HepG2 (cell line): ENCODE data around the gene ZFP62. TPM values are rescaled to one million over a fixed set of nuclear protein-coding genes. Genes with fewer than 3 reads are reported as not detected.

Source experiments
- ATF7 ChIP-seq, 2 experiments: fragments of 450-650 bp in 1 of 2; sonication (generic) in 1 of 2; formaldehyde crosslinking in 1 of 2; IDR thresholded peaks; 2 replicates each; pipeline versions ENCODE4 v1.4.0 to v1.6.1; 2016 to 2020; ENCODE audit warnings: antibody characterized with exemption in 1 of 2, mild to moderate bottlenecking in 1 of 2, missing genetic modification reagents in 1 of 2
- BCL6 ChIP-seq: IDR thresholded peaks from 2 replicates; pipeline ENCODE4 v1.6.1; 2016; ENCODE audit warnings: missing genetic modification reagents, missing compliant biosample characterization
- DNMT1 ChIP-seq: sonication (generic); formaldehyde crosslinking; IDR thresholded peaks from 2 replicates; pipeline ENCODE4 v1.5.1; 2020; ENCODE audit warnings: mild to moderate bottlenecking, missing genetic modification reagents
- DPF2 ChIP-seq: sonication (generic); formaldehyde crosslinking; IDR thresholded peaks from 2 replicates; pipeline ENCODE4 v1.4.0; 2020; ENCODE audit warnings: mild to moderate bottlenecking, low read depth, missing genetic modification reagents, borderline replicate concordance
- DR1 ChIP-seq: sonication (generic); formaldehyde crosslinking; IDR thresholded peaks from 2 replicates; pipeline ENCODE4 v1.8.0; 2021; ENCODE audit warnings: mild to moderate bottlenecking, missing genetic modification reagents, inconsistent platforms
- ELF1 ChIP-seq: sonication (generic); formaldehyde crosslinking; IDR thresholded peaks from 2 replicates; pipeline ENCODE4 v1.4.0; 2020; ENCODE audit warnings: missing genetic modification reagents
- FOSL1 ChIP-seq: sonication (generic); formaldehyde crosslinking; IDR thresholded peaks from 2 replicates; pipeline ENCODE4 v1.9.0; 2021; ENCODE audit warnings: missing genetic modification reagents, borderline replicate concordance
- GLI4 ChIP-seq: sonication (generic); formaldehyde crosslinking; IDR thresholded peaks from 2 replicates; pipeline ENCODE4 v1.5.1; 2020; ENCODE audit warnings: missing genetic modification reagents, mild to moderate bottlenecking, moderate library complexity, borderline replicate concordance
- IRF1 ChIP-seq: sonication (generic); formaldehyde crosslinking; IDR thresholded peaks from 2 replicates; pipeline ENCODE4 v1.4.0; 2020; ENCODE audit warnings: low read depth, mild to moderate bottlenecking, missing genetic modification reagents
- IRX3 ChIP-seq: sonication (generic); formaldehyde crosslinking; IDR thresholded peaks from 2 replicates; pipeline ENCODE4 v1.8.1; 2023; ENCODE audit warnings: mild to moderate bottlenecking, low read depth, missing genetic modification reagents, borderline replicate concordance
- MLLT10 ChIP-seq: sonication (generic); formaldehyde crosslinking; IDR thresholded peaks from 2 replicates; pipeline ENCODE4 v1.4.0; 2020; ENCODE audit warnings: missing genetic modification reagents
- MZF1 ChIP-seq: sonication (generic); formaldehyde crosslinking; IDR thresholded peaks from 2 replicates; pipeline ENCODE4 v1.8.1; 2023; ENCODE audit warnings: mild to moderate bottlenecking, missing genetic modification reagents, borderline replicate concordance
- NFIB ChIP-seq: sonication (generic); formaldehyde crosslinking; IDR thresholded peaks from 2 replicates; pipeline ENCODE4 v1.9.0; 2021; ENCODE audit warnings: missing genetic modification reagents, mild to moderate bottlenecking, borderline replicate concordance
- POLR2AphosphoS5 ChIP-seq: IDR thresholded peaks from 2 replicates; pipeline ENCODE4 v1.6.1; 2012; ENCODE audit warnings: low read depth, low read length
- REL ChIP-seq: sonication (generic); formaldehyde crosslinking; conservative IDR thresholded peaks from 2 replicates; pipeline ENCODE4 v1.8.0; 2022; ENCODE audit warnings: mild to moderate bottlenecking, missing genetic modification reagents, moderate library complexity
- ZKSCAN5 ChIP-seq: sonication (generic); formaldehyde crosslinking; IDR thresholded peaks from 2 replicates; pipeline ENCODE4 v1.5.1; 2020; ENCODE audit warnings: mild to moderate bottlenecking, missing genetic modification reagents
- ZNF354B ChIP-seq: sonication (generic); formaldehyde crosslinking; IDR thresholded peaks from 2 replicates; pipeline ENCODE4 v1.8.0; 2022; ENCODE audit warnings: mild to moderate bottlenecking, missing genetic modification reagents
- ZNF468 ChIP-seq: sonication (generic); formaldehyde crosslinking; IDR thresholded peaks from 2 replicates; pipeline ENCODE4 v1.8.0; 2022; ENCODE audit warnings: mild to moderate bottlenecking, moderate library complexity, missing genetic modification reagents
- ZNF564 ChIP-seq: sonication (generic); formaldehyde crosslinking; IDR thresholded peaks from 2 replicates; pipeline ENCODE4 v1.8.1; 2023; ENCODE audit warnings: mild to moderate bottlenecking, missing genetic modification reagents
- ZNF574 ChIP-seq: sonication (generic); formaldehyde crosslinking; IDR thresholded peaks from 2 replicates; pipeline ENCODE4 v1.4.0; 2020; ENCODE audit warnings: missing genetic modification reagents
- ZNF761 ChIP-seq: sonication (generic); formaldehyde crosslinking; conservative IDR thresholded peaks from 2 replicates; pipeline ENCODE4 v1.4.0; 2020; ENCODE audit warnings: mild to moderate bottlenecking, missing genetic modification reagents
- ZNF800 ChIP-seq: sonication (generic); formaldehyde crosslinking; IDR thresholded peaks from 2 replicates; pipeline ENCODE4 v1.4.0; 2020; ENCODE audit warnings: missing genetic modification reagents
- ZSCAN21 ChIP-seq: sonication (generic); formaldehyde crosslinking; IDR thresholded peaks from 2 replicates; pipeline ENCODE4 v1.8.0; 2022; ENCODE audit warnings: mild to moderate bottlenecking, missing genetic modification reagents, moderate library complexity, borderline replicate concordance
- polyA plus RNA-seq, 8 experiments: library from polyadenylated mRNA; depleted of rRNA in 3 of 8; stranded (reverse) in 7 of 8; unstranded in 1 of 8; fragments of >200 nt; fragmentation: Illumina TruSeq in 4 of 8; extraction: Trizol in 4 of 8; gene quantifications; 2 replicates each; pipeline versions ENCODE4 v1.2.1 to v1.2.3, GENCODE V29; 2011 to 2016; ENCODE audit warnings: low read depth in 4 of 8, missing spikeins in 1 of 8, mixed read lengths in 1 of 8; ENCODE audit not compliant: insufficient read depth in 1 of 8
- total RNA-seq, 5 experiments: library from RNA; depleted of rRNA; stranded (reverse); fragments of >200 nt; fragmentation: Illumina TruSeq; extraction: Trizol; gene quantifications; 2 replicates each; pipeline ENCODE4 v1.2.3, GENCODE V29; 2016; ENCODE audit warnings: low read depth in 1 of 5

The ZFP62 gene
- total and polyA plus RNA-seq, 2 of the 13 experiments (the other 11 are each of a cell fraction or from before 2014, with no cell fraction given): 8.2 to 19.4 TPM

- TF ChIP-seq ZSCAN21 (CRISPR knock-in tag) (peak; percentile 17; the same call in 1 of the 2 replicates), ZKSCAN5 (CRISPR knock-in tag) (no peak), REL (CRISPR knock-in tag) (no peak), MZF1 (no peak), DPF2 (no peak), IRX3 (0 out of 2 replicates have a peak, but pooled peaks have one; percentile 33), ATF7 (IDR thresholded peaks at IDR 0.05) (no peak), ATF7 (CRISPR knock-in tag; IDR thresholded peaks at IDR 0.05) (0 out of 2 replicates have a peak, but pooled peaks have one; percentile 19), IRF1 (CRISPR knock-in tag) (no peak), GLI4 (0 out of 2 replicates have a peak, but pooled peaks have one; percentile 30), ZNF354B (0 out of 2 replicates have a peak, but pooled peaks have one; percentile 47), MLLT10 (no peak), ZNF564 (CRISPR knock-in tag) (peak; percentile 34; the same call in 1 of the 2 replicates), DNMT1 (CRISPR knock-in tag) (no peak), BCL6 (no peak), POLR2AphosphoS5 (peak; percentile 67), ZNF574 (CRISPR knock-in tag) (peak; percentile 100), ZNF468 (CRISPR knock-in tag) (no peak), ZNF800 (CRISPR knock-in tag) (peak; percentile 37; the same call in 1 of the 2 replicates), DR1 (CRISPR knock-in tag) (peak; percentile 34; the same call in 1 of the 2 replicates), ELF1 (CRISPR knock-in tag) (peak; percentile 82), ZNF761 (peak; percentile 76; the same call in 1 of the 2 replicates), FOSL1 (CRISPR knock-in tag) (no peak), NFIB (CRISPR knock-in tag) (no peak)
These were observed at the start of gene ZFP62 (continued) for GRCh38 chr5:180860887-180861822.
